ENCODE measurements around the gene STK26. TPM values are rescaled to one million over a fixed set of nuclear protein-coding genes. Genes with fewer than 3 reads are reported as not detected.

The STK26 gene
- total and polyA plus RNA-seq, 4 donors, result 2.0 to 16.9 (median 3.4) TPM

DNA sequence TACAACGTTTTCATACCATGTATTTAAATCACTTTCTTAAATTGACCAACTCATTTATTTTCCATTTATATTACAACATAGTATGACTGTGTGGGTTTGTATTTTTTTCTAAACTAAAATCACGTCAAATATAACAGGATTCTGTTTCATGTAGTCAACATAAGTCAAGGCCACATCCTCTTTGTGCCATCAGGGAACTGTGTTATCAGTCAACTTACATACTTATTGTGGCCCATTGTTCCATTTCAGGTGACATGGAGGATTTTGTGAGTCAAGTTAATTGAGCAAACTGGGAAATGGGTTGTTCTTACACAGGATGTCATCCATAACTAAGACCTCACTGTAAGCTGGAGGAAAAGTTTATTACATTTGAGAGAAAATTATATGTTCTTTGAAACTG lies 35.9 kb downstream of the STK26 start:
- 88% methylated on average over 2 of the region's 2 CpGs for WGBS
- TF ChIP-seq, protein P1, sequence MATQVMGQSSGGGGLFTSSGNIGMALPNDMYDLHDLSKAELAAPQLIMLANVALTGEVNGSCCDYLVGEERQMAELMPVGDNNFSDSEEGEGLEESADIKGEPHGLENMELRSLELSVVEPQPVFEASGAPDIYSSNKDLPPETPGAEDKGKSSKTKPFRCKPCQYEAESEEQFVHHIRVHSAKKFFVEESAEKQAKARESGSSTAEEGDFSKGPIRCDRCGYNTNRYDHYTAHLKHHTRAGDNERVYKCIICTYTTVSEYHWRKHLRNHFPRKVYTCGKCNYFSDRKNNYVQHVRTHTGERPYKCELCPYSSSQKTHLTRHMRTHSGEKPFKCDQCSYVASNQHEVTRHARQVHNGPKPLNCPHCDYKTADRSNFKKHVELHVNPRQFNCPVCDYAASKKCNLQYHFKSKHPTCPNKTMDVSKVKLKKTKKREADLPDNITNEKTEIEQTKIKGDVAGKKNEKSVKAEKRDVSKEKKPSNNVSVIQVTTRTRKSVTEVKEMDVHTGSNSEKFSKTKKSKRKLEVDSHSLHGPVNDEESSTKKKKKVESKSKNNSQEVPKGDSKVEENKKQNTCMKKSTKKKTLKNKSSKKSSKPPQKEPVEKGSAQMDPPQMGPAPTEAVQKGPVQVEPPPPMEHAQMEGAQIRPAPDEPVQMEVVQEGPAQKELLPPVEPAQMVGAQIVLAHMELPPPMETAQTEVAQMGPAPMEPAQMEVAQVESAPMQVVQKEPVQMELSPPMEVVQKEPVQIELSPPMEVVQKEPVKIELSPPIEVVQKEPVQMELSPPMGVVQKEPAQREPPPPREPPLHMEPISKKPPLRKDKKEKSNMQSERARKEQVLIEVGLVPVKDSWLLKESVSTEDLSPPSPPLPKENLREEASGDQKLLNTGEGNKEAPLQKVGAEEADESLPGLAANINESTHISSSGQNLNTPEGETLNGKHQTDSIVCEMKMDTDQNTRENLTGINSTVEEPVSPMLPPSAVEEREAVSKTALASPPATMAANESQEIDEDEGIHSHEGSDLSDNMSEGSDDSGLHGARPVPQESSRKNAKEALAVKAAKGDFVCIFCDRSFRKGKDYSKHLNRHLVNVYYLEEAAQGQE (IDR thresholded peaks at IDR 0.05), result no peak
- TF ChIP-seq NR2F2 (IDR thresholded peaks at IDR 0.05) (no peak), FOXA2 (IDR thresholded peaks at IDR 0.05) (no peak), HNF4G (IDR thresholded peaks at IDR 0.05) (no peak), CTCF (IDR thresholded peaks at IDR 0.05; ENCODE audit: low read depth, low read length, missing input control) (no peak), TAF1 (conservative IDR thresholded peaks at IDR 0.05) (no peak), RAD21 (IDR thresholded peaks at IDR 0.05) (no peak), MAX (IDR thresholded peaks at IDR 0.05) (no peak), GABPA (IDR thresholded peaks at IDR 0.05 in 1 of 2, conservative IDR thresholded peaks at IDR 0.05 in 1 of 2) (no peak), EGR1 (IDR thresholded peaks at IDR 0.05; ENCODE audit: low read depth in 2 of 2) (no peak), SP1 (IDR thresholded peaks at IDR 0.05) (no peak), HNF4A (conservative IDR thresholded peaks at IDR 0.05) (no peak), JUND (IDR thresholded peaks at IDR 0.05) (no peak), YY1 (IDR thresholded peaks at IDR 0.05) (no peak), RXRA (IDR thresholded peaks at IDR 0.05) (no peak), FOXA1 (IDR thresholded peaks at IDR 0.05) (no peak)
- TF ChIP-seq, protein P2, sequence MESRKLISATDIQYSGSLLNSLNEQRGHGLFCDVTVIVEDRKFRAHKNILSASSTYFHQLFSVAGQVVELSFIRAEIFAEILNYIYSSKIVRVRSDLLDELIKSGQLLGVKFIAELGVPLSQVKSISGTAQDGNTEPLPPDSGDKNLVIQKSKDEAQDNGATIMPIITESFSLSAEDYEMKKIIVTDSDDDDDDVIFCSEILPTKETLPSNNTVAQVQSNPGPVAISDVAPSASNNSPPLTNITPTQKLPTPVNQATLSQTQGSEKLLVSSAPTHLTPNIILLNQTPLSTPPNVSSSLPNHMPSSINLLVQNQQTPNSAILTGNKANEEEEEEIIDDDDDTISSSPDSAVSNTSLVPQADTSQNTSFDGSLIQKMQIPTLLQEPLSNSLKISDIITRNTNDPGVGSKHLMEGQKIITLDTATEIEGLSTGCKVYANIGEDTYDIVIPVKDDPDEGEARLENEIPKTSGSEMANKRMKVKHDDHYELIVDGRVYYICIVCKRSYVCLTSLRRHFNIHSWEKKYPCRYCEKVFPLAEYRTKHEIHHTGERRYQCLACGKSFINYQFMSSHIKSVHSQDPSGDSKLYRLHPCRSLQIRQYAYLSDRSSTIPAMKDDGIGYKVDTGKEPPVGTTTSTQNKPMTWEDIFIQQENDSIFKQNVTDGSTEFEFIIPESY (IDR thresholded peaks at IDR 0.05), result no peak
- TF ChIP-seq, protein P3, sequence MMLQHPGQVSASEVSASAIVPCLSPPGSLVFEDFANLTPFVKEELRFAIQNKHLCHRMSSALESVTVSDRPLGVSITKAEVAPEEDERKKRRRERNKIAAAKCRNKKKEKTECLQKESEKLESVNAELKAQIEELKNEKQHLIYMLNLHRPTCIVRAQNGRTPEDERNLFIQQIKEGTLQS (IDR thresholded peaks at IDR 0.05), result no peak
- Histone ChIP-seq H3K9ac (ENCODE audit: low read depth in 1 of 2, low read length in 2 of 2) (no peak overlapping the region), H3K27ac (ENCODE audit: low read depth in 1 of 2, low read length in 2 of 2) (no peak overlapping the region), H3K36me3 (ENCODE audit: control insufficient read depth in 4 of 4, insufficient read depth in 3 of 4, low read depth in 1 of 4, low read length in 3 of 4) (no peaks in the 10 kb centered on the region), H3K9me3 (ENCODE audit: control insufficient read depth in 4 of 4, low read length in 3 of 4) (no peaks in the 10 kb centered on the region), H3K4me1 (ENCODE audit: control insufficient read depth in 4 of 4, insufficient read depth in 4 of 4, low read length in 3 of 4) (no peaks in the 10 kb centered on the region), H3K27me3 (ENCODE audit: control insufficient read depth in 4 of 4, insufficient read depth in 4 of 4, low read length in 3 of 4) (no peaks in the 10 kb centered on the region), H3K4me3 (ENCODE audit: low read depth in 1 of 3, low read length in 3 of 3) (no peak overlapping the region)
- DNase-seq (ENCODE audit: low spot score), result no peak
